KMS-11 (cell line): ENCODE data around the gene PARP3.
"Not testable (repeated sequence)": the region's sequence is repeated elsewhere in the genome, so short reads cannot be mapped to it uniquely, and the experiment has no call there.

ENCODE experiments used
- H2AFZ ChIP-seq: fragments of 200-600 bp; sonication (generic); 2 replicates; pipeline ENCODE4 v1.6.1; 2016; ENCODE audit warnings: antibody characterized with exemption, mixed run types, low read depth
- H3K27ac ChIP-seq: fragments of 200-600 bp; sonication (generic); 2 replicates; pipeline ENCODE4 v1.6.1; 2016; ENCODE audit warnings: mild to moderate bottlenecking, mixed run types
- H3K27me3 ChIP-seq: fragments of 200-600 bp; sonication (generic); 2 replicates; pipeline ENCODE4 v1.6.1; 2017; ENCODE audit warnings: mild to moderate bottlenecking, low read depth, mixed run types, moderate library complexity; ENCODE audit not compliant: insufficient read depth
- H3K36me3 ChIP-seq: fragments of 200-600 bp; sonication (generic); 2 replicates; pipeline ENCODE4 v1.6.1; 2017; ENCODE audit warnings: mild to moderate bottlenecking, mixed run types; ENCODE audit not compliant: insufficient read depth
- H3K4me1 ChIP-seq: fragments of 200-600 bp; sonication (generic); 2 replicates; pipeline ENCODE4 v1.6.1; 2016; ENCODE audit warnings: mild to moderate bottlenecking, low read depth, mixed run types; ENCODE audit not compliant: poor library complexity, severe bottlenecking
- H3K4me2 ChIP-seq: fragments of 200-600 bp; sonication (generic); 2 replicates; pipeline ENCODE4 v1.7.0; 2016; ENCODE audit warnings: mild to moderate bottlenecking, mixed run types
- H3K4me3 ChIP-seq: fragments of 200-600 bp; sonication (generic); IDR thresholded peaks from 2 replicates; pipeline ENCODE4 v1.6.1; 2017; ENCODE audit warnings: low read depth, low read length, mixed read lengths; ENCODE audit not compliant: insufficient read depth
- H3K79me2 ChIP-seq: fragments of 200-600 bp; sonication (generic); 2 replicates; pipeline ENCODE4 v1.6.1; 2016; ENCODE audit warnings: low read depth, mixed run types; ENCODE audit not compliant: insufficient read depth
- H3K9ac ChIP-seq: fragments of 200-600 bp; sonication (generic); 2 replicates; pipeline ENCODE4 v1.6.1; 2016; ENCODE audit warnings: mild to moderate bottlenecking, mixed run types
- H4K20me1 ChIP-seq: fragments of 200-600 bp; sonication (generic); 2 replicates; pipeline ENCODE4 v1.6.1; 2016; ENCODE audit warnings: mild to moderate bottlenecking, mixed run types; ENCODE audit not compliant: insufficient read depth
- CTCF ChIP-seq: fragments of 200-600 bp; sonication (generic); conservative IDR thresholded peaks from 2 replicates; pipeline ENCODE4 v1.6.1; 2017; ENCODE audit warnings: low read depth, mild to moderate bottlenecking, antibody characterized with exemption, low read length, moderate library complexity, mixed read lengths

The PARP3 gene

DNA sequence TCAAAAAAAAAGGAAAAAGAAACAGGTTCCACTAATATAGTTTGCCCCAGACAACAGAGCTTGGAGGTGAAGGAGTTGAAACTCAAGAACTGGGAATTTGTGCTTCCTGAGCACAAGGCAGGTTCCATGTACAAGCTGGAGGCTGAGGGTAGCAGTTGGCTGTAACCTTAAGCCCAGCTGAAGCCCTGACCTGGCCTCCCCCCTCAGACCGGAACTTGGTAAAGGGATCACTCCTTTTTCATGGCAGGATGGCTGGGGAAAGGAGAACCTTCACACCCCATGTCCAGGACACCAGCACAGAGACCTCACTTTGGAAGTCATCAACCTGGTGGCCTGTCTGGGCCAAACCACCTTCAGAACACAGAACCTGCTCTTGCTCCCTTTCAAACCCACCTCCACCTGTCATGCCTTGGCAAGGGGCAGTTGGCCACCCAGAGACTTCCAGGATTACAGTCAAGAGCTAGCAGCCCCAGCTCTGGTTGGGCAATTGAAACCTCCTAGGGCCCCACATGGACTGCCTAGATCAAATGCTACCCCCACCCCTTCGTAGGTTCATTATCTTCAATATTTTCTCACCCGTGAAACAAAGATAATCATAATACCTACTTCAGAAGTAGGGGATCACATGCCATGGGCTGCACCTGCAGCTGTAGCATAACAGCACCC, 50.0 kb downstream of the PARP3 start:
- H3K27me3 ChIP-seq: no peaks in the 10 kb centered on the region
- H4K20me1 ChIP-seq: no peaks in the 10 kb centered on the region
- no peak overlapping the region for H2AFZ ChIP-seq
- peaks cover 9% of the 10 kb centered on the region for H3K4me1 ChIP-seq
- no peak overlapping the region for H3K4me2 ChIP-seq
- H3K4me3 ChIP-seq: no peak overlapping the region
- no peak overlapping the region for H3K27ac ChIP-seq
- H3K36me3 ChIP-seq: peaks cover 3% of the 10 kb centered on the region; the same call in 1 of the 2 replicates
- H3K79me2 ChIP-seq: peaks cover 14% of the 10 kb centered on the region
- no peak for TF ChIP-seq CTCF
- H3K9ac ChIP-seq: no peak overlapping the region

- not testable (repeated sequence) for H3K27ac ChIP-seq, H3K27me3 ChIP-seq, H3K4me3 ChIP-seq, H3K9ac ChIP-seq, H3K4me1 ChIP-seq, H2AFZ ChIP-seq, H4K20me1 ChIP-seq, H3K4me2 ChIP-seq, H3K36me3 ChIP-seq
- H3K79me2 ChIP-seq: peaks cover 14% of the 10 kb centered on the region
These were observed 51.5 kb downstream of the PARP3 start for GRCh38 chr3:51993657-51994056.

- H3K27ac ChIP-seq: peak overlapping the region; percentile 85
- H3K79me2 ChIP-seq: peaks cover 14% of the 10 kb centered on the region
- peaks cover 3% of the 10 kb centered on the region; the same call in 1 of the 2 replicates for H3K36me3 ChIP-seq
- H2AFZ ChIP-seq: no peak overlapping the region
- no peaks in the 10 kb centered on the region for H3K27me3 ChIP-seq
- TF ChIP-seq CTCF: no peak
- no peaks in the 10 kb centered on the region for H4K20me1 ChIP-seq
- peak overlapping the region; percentile 94 for H3K9ac ChIP-seq
- H3K4me1 ChIP-seq: peaks cover 9% of the 10 kb centered on the region
- no peak overlapping the region for H3K4me3 ChIP-seq
- H3K4me2 ChIP-seq: peak overlapping the region; percentile 79
These were observed 52.4 kb downstream of the PARP3 start for GRCh38 chr3:51994530-51994929.

DNA sequence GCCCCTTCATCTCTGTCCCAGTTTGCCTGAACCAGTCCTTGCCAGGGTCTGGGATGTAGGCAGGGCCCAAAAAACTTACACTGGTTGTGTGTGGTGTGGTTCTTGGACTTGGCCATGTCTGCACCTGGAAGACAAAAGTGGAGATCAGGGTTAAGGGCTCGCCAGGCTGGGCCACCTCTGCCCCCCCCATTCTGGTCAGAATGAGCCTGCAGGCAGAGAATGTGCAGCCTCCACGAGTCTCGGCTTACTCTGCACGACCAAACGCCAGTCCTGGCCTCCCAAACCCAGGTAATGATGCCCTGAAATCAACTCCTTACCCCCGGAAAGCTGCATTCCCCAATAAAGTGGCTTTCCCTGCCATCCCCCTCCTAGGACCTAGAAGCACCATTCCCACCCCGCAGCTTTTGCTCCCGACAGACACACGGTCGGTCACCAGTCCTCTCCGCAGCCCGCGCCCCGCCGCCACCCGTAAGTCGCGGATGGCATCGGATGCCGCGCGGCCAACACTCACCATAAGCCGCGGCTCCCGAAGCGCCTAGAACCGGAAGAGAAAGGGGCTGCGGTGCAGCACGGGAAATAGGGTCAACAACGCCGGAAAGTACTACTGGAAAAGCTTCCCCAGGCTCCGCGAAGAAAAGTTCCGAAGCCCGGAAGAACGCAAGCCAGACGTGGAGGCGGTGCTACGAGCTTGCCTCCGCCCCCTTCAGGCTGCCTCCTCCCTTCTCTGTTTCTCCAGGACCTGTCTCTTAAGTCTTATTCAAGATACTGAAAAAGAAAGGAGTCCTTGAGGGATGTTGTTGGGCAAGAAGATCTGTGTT, 53.4 kb downstream of the PARP3 start, which contains the start of gene RPL29:
RPL29 (minus strand) TSS at position 550 of the 818 bp plus-strand sequence; CDS start at position 116, 434 bp downstream.
- Histone ChIP-seq H2AFZ (peak within 1 kb of the TSS; percentile 30; the same call in 1 of the 2 replicates), H3K36me3 (peaks cover 3% of the 10 kb centered on the region; the same call in 1 of the 2 replicates), H3K4me2 (peak within 1 kb of the TSS; percentile 79), H3K9ac (peak within 1 kb of the TSS; percentile 94), H4K20me1 (no peaks in the 10 kb centered on the region), H3K79me2 (peaks cover 14% of the 10 kb centered on the region), H3K4me3 (peak within 1 kb of the TSS; percentile 84), H3K27ac (peak within 1 kb of the TSS; percentile 85), H3K27me3 (no peaks in the 10 kb centered on the region), H3K4me1 (peaks cover 9% of the 10 kb centered on the region)
- TF ChIP-seq CTCF: no peak
